GM12878 (cell line): ENCODE data around the gene C5AR2. TPM values are rescaled to one million over a fixed set of nuclear protein-coding genes. Genes with fewer than 3 reads are reported as not detected.
A peak's percentile ranks its signal among the peaks of the same experiment; 100 is the strongest.

ENCODE experiments used
- ATAC-seq: fragments of 200-7000 bp; cut with Tn5 transposase; 3 replicates; pipeline ENCODE4 v1.9.1; 2020; ENCODE audit warnings: mild to moderate bottlenecking, moderate library complexity
- BruUV-seq: library from RNA; stranded (reverse); fragments of 400-500 nt; replicated peaks from 2 replicates; lab custom pipeline; 2021; lab: Mats Ljungman, UMichigan
- CTCF ChIA-PET: fragments of 300-600 bp; sonication (Branson Sonifier 250); formaldehyde crosslinking; extraction: SDS; loops from one replicate; lab custom pipeline; 2021; ENCODE audit warnings: inconsistent platforms; lab: Yijun Ruan, JAX
- POLR2A ChIA-PET: fragments of 350-600 bp; formaldehyde crosslinking; extraction: SDS; loops from one replicate; lab custom pipeline; 2021; ENCODE audit warnings: inconsistent platforms; lab: Charles Lee
- RAD21 ChIA-PET: fragments of 300-600 bp; sonication (Branson Sonifier 250); formaldehyde crosslinking; loops from one replicate; lab custom pipeline; 2023; ENCODE audit warnings: antibody characterized with exemption; ENCODE audit not compliant: unreplicated experiment; lab: Charles Lee
- SMC1A ChIA-PET: fragments of 300-600 bp; sonication (Branson Sonifier 250); formaldehyde crosslinking; loops from one replicate; lab custom pipeline; 2023; ENCODE audit not compliant: unreplicated experiment, uncharacterized antibody; lab: Charles Lee
- DNase-seq: peaks from one replicate; pipeline ENCODE4 v3.0.0-alpha.2; 2011; ENCODE audit warnings: low read depth, low spot score
- FAIRE-seq: peaks from 3 replicates; lab custom pipeline; 2011; peaks lifted over from hg19 to GRCh38; lab: Jason Lieb, UNC
- H2AFZ ChIP-seq: 2 replicates; pipeline ENCODE4 v1.6.0; 2011; ENCODE audit warnings: low read depth, low read length, control low read depth; ENCODE audit not compliant: control insufficient read depth
- H3K27ac ChIP-seq: 2 replicates; pipeline ENCODE4 v1.5.1; 2011; ENCODE audit warnings: control low read depth; ENCODE audit not compliant: control insufficient read depth, insufficient read depth
- H3K27me3 ChIP-seq, 2 experiments: replicated peaks in 1 of 2; 2 replicates each; pipeline versions ENCODE4 v1.6.0 to v1.6.1; 2011; ENCODE audit warnings: low read length in 1 of 2; ENCODE audit not compliant: control insufficient read depth in 2 of 2, insufficient read depth in 2 of 2
- H3K36me3 ChIP-seq, 2 experiments: 2 replicates each; pipeline ENCODE4 v1.5.1; 2011; ENCODE audit warnings: low read length in 1 of 2; ENCODE audit not compliant: control insufficient read depth in 2 of 2, insufficient read depth in 2 of 2
- H3K4me1 ChIP-seq: 2 replicates; pipeline ENCODE4 v1.6.1; 2011; ENCODE audit warnings: mild to moderate bottlenecking, low read length, moderate library complexity, mixed read lengths; ENCODE audit not compliant: control insufficient read depth, insufficient read depth
- H3K4me2 ChIP-seq: 2 replicates; pipeline ENCODE4 v1.6.0; 2011; ENCODE audit warnings: control low read depth; ENCODE audit not compliant: control insufficient read depth, insufficient read depth
- H3K4me3 ChIP-seq: fragments of 200-600 bp; sonication (generic); 2 replicates; pipeline ENCODE4 v1.5.1; 2016
- H3K79me2 ChIP-seq: 2 replicates; pipeline ENCODE4 v1.6.0; 2011; ENCODE audit warnings: low read length; ENCODE audit not compliant: control insufficient read depth, insufficient read depth
- H3K9ac ChIP-seq: 2 replicates; pipeline ENCODE4 v1.8.0; 2011; ENCODE audit warnings: low read length, control low read depth, mixed read lengths; ENCODE audit not compliant: control insufficient read depth, insufficient read depth
- H3K9me3 ChIP-seq: replicated peaks from 3 replicates; pipeline ENCODE4 v1.5.1; 2011; ENCODE audit warnings: mild to moderate bottlenecking, low read length; ENCODE audit not compliant: control insufficient read depth, insufficient read depth
- H4K20me1 ChIP-seq: 2 replicates; pipeline ENCODE4 v1.6.0; 2011; ENCODE audit not compliant: control insufficient read depth, insufficient read depth
- ESRRA ChIP-seq: IDR thresholded peaks from 2 replicates; pipeline ENCODE4 v1.6.1; 2012; ENCODE audit warnings: mild to moderate bottlenecking, low read length, improper control_type of control experiment
- ETV6 ChIP-seq, 2 experiments: fragments of 450-650 bp in 1 of 2; IDR thresholded peaks in 1 of 2; conservative IDR thresholded peaks in 1 of 2; 2 replicates each; pipeline ENCODE4 v1.6.1; 2014; ENCODE audit warnings: antibody characterized with exemption in 1 of 2, borderline replicate concordance in 1 of 2, low read depth in 1 of 2, mild to moderate bottlenecking in 1 of 2, moderate library complexity in 1 of 2
- FOXM1 ChIP-seq: IDR thresholded peaks from 2 replicates; pipeline ENCODE4 v1.6.1; 2012; ENCODE audit warnings: low read depth, mild to moderate bottlenecking, inconsistent platforms, low read length, moderate library complexity
- GATAD2B ChIP-seq: fragments of 450-650 bp; conservative IDR thresholded peaks from 2 replicates; pipeline ENCODE4 v1.6.1; 2017; ENCODE audit warnings: low read depth, mild to moderate bottlenecking, moderate library complexity
- NBN ChIP-seq: fragments of 450-650 bp; IDR thresholded peaks from 2 replicates; pipeline ENCODE4 v1.6.1; 2016
- NFIC ChIP-seq: IDR thresholded peaks from 2 replicates; pipeline ENCODE4 v1.6.1; 2012; ENCODE audit warnings: low read depth, mild to moderate bottlenecking, inconsistent platforms, low read length, moderate library complexity
- NR2C2 ChIP-seq: IDR thresholded peaks from 2 replicates; pipeline ENCODE4 v1.6.1; 2011; ENCODE audit warnings: borderline replicate concordance, low read depth; ENCODE audit not compliant: control insufficient read depth, insufficient read length
- PKNOX1 ChIP-seq: fragments of 450-650 bp; IDR thresholded peaks from 2 replicates; pipeline ENCODE4 v1.6.1; 2016; ENCODE audit warnings: mild to moderate bottlenecking
- SIN3A ChIP-seq: IDR thresholded peaks from 2 replicates; pipeline ENCODE4 v1.6.1; 2012; ENCODE audit warnings: low read depth, low read length, improper control_type of control experiment
- SIX5 ChIP-seq: IDR thresholded peaks from 2 replicates; pipeline ENCODE4 v1.6.1; 2011; ENCODE audit warnings: mild to moderate bottlenecking, low read depth, low read length, moderate library complexity; ENCODE audit not compliant: severe bottlenecking
- SKIL ChIP-seq: fragments of 450-650 bp; IDR thresholded peaks from 2 replicates; pipeline ENCODE4 v1.6.1; 2017; ENCODE audit warnings: mild to moderate bottlenecking, low read depth, inconsistent platforms; ENCODE audit not compliant: poor library complexity, severe bottlenecking
- SMC3 ChIP-seq: IDR thresholded peaks from 2 replicates; pipeline ENCODE4 v1.6.1; 2011; ENCODE audit warnings: low read length, improper control_type of control experiment, borderline replicate concordance
- TCF3 ChIP-seq: IDR thresholded peaks from 2 replicates; pipeline ENCODE4 v1.6.1; 2012; ENCODE audit warnings: low read depth, mild to moderate bottlenecking, low read length, borderline replicate concordance; ENCODE audit not compliant: insufficient read depth
- WRNIP1 ChIP-seq: IDR thresholded peaks from 2 replicates; pipeline ENCODE4 v1.6.1; 2011; ENCODE audit warnings: low read depth, low read length, improper control_type of control experiment, borderline replicate concordance
- ZNF24 ChIP-seq: fragments of 450-650 bp; IDR thresholded peaks from 2 replicates; pipeline ENCODE4 v1.6.1; 2017; ENCODE audit warnings: antibody characterized with exemption, mild to moderate bottlenecking
- ZNF274 ChIP-seq: IDR thresholded peaks from one replicate; pipeline ENCODE4 v1.8.0; 2011; ENCODE audit not compliant: insufficient read length, insufficient read depth
- WGBS: methylation state at CpG from one replicate; pipeline ENCODE4 v1.1.6; 2016; ENCODE audit warnings: low lambda C conversion rate; ENCODE audit not compliant: insufficient replicate concordance, insufficient coverage; ENCODE audit errors: missing lambda C conversion rate; 5-methylcytosine and 5-hydroxymethylcytosine counted together
- in situ Hi-C: fragments of 300-500 bp; cut with MboI; formaldehyde crosslinking; loops from 9 replicates; pipeline ENCODE4 v1.14.3; 2018; ENCODE audit warnings: mixed read lengths
- intact Hi-C: fragments of 100-400 bp; cut with micrococcal nuclease; formaldehyde crosslinking; loops from one replicate; pipeline ENCODE4 v1.14.2; 2022; ENCODE audit not compliant: unreplicated experiment
- polyA plus RNA-seq, 11 experiments: library from polyadenylated mRNA; depleted of rRNA in 4 of 11; unstranded in 6 of 11; stranded (reverse) in 5 of 11; fragments of >200 nt; fragmentation: Nextera tagmentation in 4 of 11; fragmentation: Illumina TruSeq in 1 of 11; extraction: Ambion mirVana in 4 of 11; extraction: Trizol in 1 of 11; gene quantifications; 1 replicate in 1 of 11; 2 replicates in 10 of 11; pipeline versions ENCODE4 v1.2.1 to v1.2.3, GENCODE V29; 2011 to 2016; ENCODE audit warnings: inconsistent platforms in 2 of 11, missing spikeins in 2 of 11, low read depth in 1 of 11
- total RNA-seq, 4 experiments: library from RNA; depleted of rRNA in 3 of 4; stranded (reverse); fragments of >200 nt in 3 of 4; fragmentation: Illumina TruSeq in 1 of 4; extraction: Trizol in 1 of 4; gene quantifications; 2 replicates each; pipeline versions ENCODE4 v1.2.1 to v1.2.3, GENCODE V29; 2013 to 2021
- TF ChIP-seq, protein P1 (sequence below): fragments of 450-650 bp; IDR thresholded peaks from 2 replicates; pipeline ENCODE4 v1.6.1; 2017; ENCODE audit warnings: borderline replicate concordance

The C5AR2 gene
- total and polyA plus RNA-seq, 10 of the 15 experiments (the other 5 are each of a cell fraction or from before 2014, with no cell fraction given): 0.01 TPM; not detected in 9

DNA sequence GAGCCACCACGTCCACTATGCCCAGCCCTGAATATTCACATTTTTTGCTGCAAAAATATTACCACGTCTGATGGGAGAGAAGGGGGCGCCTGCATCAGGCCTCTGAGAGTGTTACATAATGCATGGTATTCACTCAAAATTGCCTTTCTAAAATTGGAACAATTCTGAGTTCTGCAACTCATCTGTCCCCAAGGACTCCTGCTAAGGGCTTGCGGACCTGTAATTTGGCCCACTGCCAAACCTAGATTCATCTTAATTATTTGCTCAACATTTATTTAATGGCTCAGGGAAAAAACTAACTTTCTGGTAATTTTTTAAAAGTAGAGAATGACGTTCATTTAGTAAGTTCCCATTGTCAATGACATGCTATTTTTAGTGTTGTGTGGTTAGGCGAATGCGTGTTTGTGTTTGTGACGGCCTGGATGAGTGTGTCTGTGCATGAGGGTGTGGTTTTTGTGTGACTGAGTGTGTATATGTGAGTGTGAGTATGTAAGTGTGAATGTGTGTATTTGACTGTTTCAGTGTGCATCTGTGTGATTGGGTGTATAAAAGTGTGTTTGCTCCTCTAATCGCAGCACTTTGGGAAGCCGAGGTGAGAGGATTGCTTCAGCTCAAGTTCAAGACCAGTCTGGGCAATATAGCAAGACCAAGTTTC is 48.4 kb upstream of the C5AR2 start (continued):
- peak; percentile 34 for TF ChIP-seq SKIL
- TF ChIP-seq ESRRA: no peak
- no peak for TF ChIP-seq NR2C2
- TF ChIP-seq SMC3: no peak
- TF ChIP-seq NBN: 0 out of 2 replicates have a peak, but pooled peaks have one; percentile 61
- TF ChIP-seq NFIC: no peak
- no peak for TF ChIP-seq WRNIP1
- no peak for TF ChIP-seq SIX5

DNA sequence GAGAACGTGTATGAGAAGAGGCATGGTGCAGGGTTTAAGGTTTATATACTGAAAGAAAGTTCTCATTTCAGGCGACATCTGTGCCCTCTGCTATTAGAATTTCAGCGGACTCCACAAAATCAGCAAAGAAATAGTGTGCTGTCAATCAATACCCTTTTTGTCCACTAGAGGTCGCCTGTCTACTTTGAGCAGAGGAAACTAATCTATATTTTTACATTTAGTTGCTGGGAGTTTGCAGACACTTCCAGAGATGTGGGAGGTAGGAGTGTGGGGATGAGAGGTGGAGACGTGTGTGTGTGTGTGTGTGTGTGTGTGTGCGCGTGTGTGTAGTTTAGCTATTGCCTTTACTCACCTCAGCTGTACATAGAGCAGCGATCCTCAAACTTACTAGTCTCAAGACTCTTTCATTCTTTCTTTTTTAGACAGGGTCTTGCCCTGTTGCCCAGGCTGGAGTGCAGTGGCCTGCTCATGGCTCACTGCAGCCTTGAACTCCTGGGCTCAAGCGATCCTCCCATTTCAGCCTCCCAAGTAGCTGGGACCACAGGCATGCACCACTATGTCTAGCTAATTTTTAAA is 47.6 kb upstream of the C5AR2 start:
- SMC1A ChIA-PET: interaction anchor here (0.8 to 2.7 kb wide), 6 partner anchors 9 to 144 kb away, joined by 3 to 9 read pairs (median 6); partner anchors contain the start of gene INAFM1
- Histone ChIP-seq H3K27ac (no peak overlapping the region), H3K79me2 (no peaks in the 10 kb centered on the region), H3K9me3 (no peaks in the 10 kb centered on the region), H3K4me1 (peaks cover 15% of the 10 kb centered on the region), H3K36me3 (no peaks in the 10 kb centered on the region), H3K27me3 (no peaks in the 10 kb centered on the region), H4K20me1 (no peaks in the 10 kb centered on the region), H3K4me3 (no peak overlapping the region), H3K9ac (no peak overlapping the region), H3K4me2 (no peak overlapping the region), H2AFZ (no peak overlapping the region)
- RAD21 ChIA-PET: interaction anchor here (1.0 to 1.2 kb wide), 4 partner anchors 9 to 144 kb away, joined by 3 to 7 read pairs (median 4); partner anchors contain the start of gene INAFM1
- FAIRE-seq (peak; percentile 91), ATAC-seq (peak; percentile 46), DNase-seq (no peak)
- intact Hi-C loops: loop anchor here (1.0 to 10.0 kb wide), 3 partner anchors 143 to 420 kb away; partner anchors contain the start of gene NAPA
- POLR2A ChIA-PET: interaction anchor here (0.5 to 0.6 kb wide), 2 partner anchors 153 to 294 kb away, joined by 3 to 4 read pairs; no protein-coding TSS in a partner anchor
- in situ Hi-C loops: no loop called here
- CTCF ChIA-PET: interaction anchor here (0.6 to 3.5 kb wide), 21 partner anchors 9 to 493 kb away, joined by 3 to 28 read pairs (median 4); partner anchors contain the start of genes DHX34 and INAFM1
- no TSS peak for BruUV-seq
- 29% methylated on average over 9 of the region's 9 CpGs for WGBS
- TF ChIP-seq FOXM1: 0 out of 2 replicates have a peak, but pooled peaks have one; percentile 20
- no peak for TF ChIP-seq TCF3
- TF ChIP-seq ETV6 (conservative IDR thresholded peaks at IDR 0.05 in 1 of 2, IDR thresholded peaks at IDR 0.05 in 1 of 2; ENCODE audit: borderline replicate concordance in 1 of 2, low read depth in 1 of 2): no peak
- TF ChIP-seq ZNF274: no peak
- peak; percentile 58 for TF ChIP-seq SMC3
- TF ChIP-seq GATAD2B: no peak
- TF ChIP-seq SIN3A: no peak
- peak; percentile 94 for TF ChIP-seq PKNOX1
- TF ChIP-seq, protein P1, sequence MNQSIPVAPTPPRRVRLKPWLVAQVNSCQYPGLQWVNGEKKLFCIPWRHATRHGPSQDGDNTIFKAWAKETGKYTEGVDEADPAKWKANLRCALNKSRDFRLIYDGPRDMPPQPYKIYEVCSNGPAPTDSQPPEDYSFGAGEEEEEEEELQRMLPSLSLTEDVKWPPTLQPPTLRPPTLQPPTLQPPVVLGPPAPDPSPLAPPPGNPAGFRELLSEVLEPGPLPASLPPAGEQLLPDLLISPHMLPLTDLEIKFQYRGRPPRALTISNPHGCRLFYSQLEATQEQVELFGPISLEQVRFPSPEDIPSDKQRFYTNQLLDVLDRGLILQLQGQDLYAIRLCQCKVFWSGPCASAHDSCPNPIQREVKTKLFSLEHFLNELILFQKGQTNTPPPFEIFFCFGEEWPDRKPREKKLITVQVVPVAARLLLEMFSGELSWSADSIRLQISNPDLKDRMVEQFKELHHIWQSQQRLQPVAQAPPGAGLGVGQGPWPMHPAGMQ: no peak
- no peak for TF ChIP-seq ZNF24
